HG03354 (cell line): ENCODE data around the gene NCKAP5.

Source experiments
- ATAC-seq: cut with Tn5 transposase; IDR thresholded peaks from one replicate; pipeline ENCODE4 v1.9.1; 2021; ENCODE audit warnings: mild to moderate bottlenecking; ENCODE audit not compliant: unreplicated experiment, poor library complexity, severe bottlenecking

NCKAP5 gene

GRCh38 chr2:132897111-132897510 lies 671.2 kb downstream of the NCKAP5 start:
- no peak for ATAC-seq

- ATAC-seq = no peak
Measured at GRCh38 chr2:132896073-132896472, 672.2 kb downstream of the NCKAP5 start.

- no peak for ATAC-seq
Measured at GRCh38 chr2:132891498-132891897, 676.8 kb downstream of the NCKAP5 start.

- no peak for ATAC-seq
Measured at GRCh38 chr2:132886574-132886973, 681.7 kb downstream of the NCKAP5 start.

- no peak for ATAC-seq
Measured at GRCh38 chr2:132884705-132885104, 683.6 kb downstream of the NCKAP5 start.

- ATAC-seq = no peak
Measured at GRCh38 chr2:132884292-132884691, 684.0 kb downstream of the NCKAP5 start.

- ATAC-seq = no peak
Measured at GRCh38 chr2:132883430-132883829, 684.8 kb downstream of the NCKAP5 start.

- peak; percentile 52 for ATAC-seq
Measured at GRCh38 chr2:132881546-132881945, 686.7 kb downstream of the NCKAP5 start.

GRCh38 chr2:132877923-132878322 lies 690.3 kb downstream of the NCKAP5 start:
- no peak for ATAC-seq

GRCh38 chr2:132876745-132877391 lies 691.4 kb downstream of the NCKAP5 start:
- ATAC-seq = no peak

- no peak for ATAC-seq
Measured at GRCh38 chr2:132875193-132875592, 693.1 kb downstream of the NCKAP5 start.

- no peak for ATAC-seq
Measured at GRCh38 chr2:132873738-132874137, 694.5 kb downstream of the NCKAP5 start.

GRCh38 chr2:132871831-132872230 lies 696.4 kb downstream of the NCKAP5 start:
- ATAC-seq = no peak

GRCh38 chr2:132863961-132864360 lies 704.3 kb downstream of the NCKAP5 start:
- ATAC-seq = no peak

GRCh38 chr2:132860220-132860619 lies 708.0 kb downstream of the NCKAP5 start:
- no peak for ATAC-seq

- no peak for ATAC-seq
Measured at GRCh38 chr2:132859590-132859989, 708.7 kb downstream of the NCKAP5 start.

- no peak for ATAC-seq
Measured at GRCh38 chr2:132857319-132857718, 710.9 kb downstream of the NCKAP5 start.

GRCh38 chr2:132850688-132851087 lies 717.6 kb downstream of the NCKAP5 start:
- no peak for ATAC-seq

- ATAC-seq = no peak
Measured at GRCh38 chr2:132849118-132849517, 719.1 kb downstream of the NCKAP5 start.

- ATAC-seq = no peak
Measured at GRCh38 chr2:132845339-132845738, 722.9 kb downstream of the NCKAP5 start.

GRCh38 chr2:132844585-132844984 lies 723.7 kb downstream of the NCKAP5 start:
- no peak for ATAC-seq

GRCh38 chr2:132837769-132838168 lies 730.5 kb downstream of the NCKAP5 start:
- ATAC-seq = no peak
